WTC11 (cell line): ENCODE results near the gene GARRE1. TPM values are rescaled to one million over a fixed set of nuclear protein-coding genes. Genes with fewer than 3 reads are reported as not detected.

Source experiments
- ATAC-seq: fragments of 200-7000 bp; cut with Tn5 transposase; 2 replicates; pipeline ENCODE4 v1.10.0; 2021; ENCODE audit warnings: mild to moderate bottlenecking, moderate library complexity
- CTCF ChIA-PET: fragments of 300-600 bp; sonication (Branson Sonifier 250); formaldehyde crosslinking; loops from one replicate; lab custom pipeline; 2021; ENCODE audit warnings: antibody characterized with exemption; lab: Charles Lee
- POLR2A ChIA-PET: fragments of 350-600 bp; sonication (Branson Sonifier 250); formaldehyde crosslinking; loops from one replicate; lab custom pipeline; 2021; ENCODE audit warnings: antibody characterized with exemption; lab: Charles Lee
- DNase-seq: peaks from one replicate; pipeline ENCODE4 v3.0.0; 2021; ENCODE audit warnings: low spot score
- H3K27ac Mint-ChIP-seq: 2 replicates; pipeline ENCODE4 v1.8.0; 2021; ENCODE audit warnings: mixed read lengths
- H3K27me3 Mint-ChIP-seq: 2 replicates; pipeline ENCODE4 v1.8.0; 2021; ENCODE audit warnings: low read depth, mild to moderate bottlenecking, moderate library complexity, mixed read lengths
- H3K36me3 Mint-ChIP-seq: 2 replicates; pipeline ENCODE4 v1.8.0; 2021; ENCODE audit warnings: mixed read lengths
- H3K4me1 Mint-ChIP-seq: 2 replicates; pipeline ENCODE4 v1.8.0; 2022; ENCODE audit warnings: mixed read lengths
- H3K4me3 Mint-ChIP-seq: 2 replicates; pipeline ENCODE4 v1.8.0; 2021; ENCODE audit warnings: mild to moderate bottlenecking, moderate library complexity, mixed read lengths
- H3K9me3 Mint-ChIP-seq: 2 replicates; pipeline ENCODE4 v1.8.0; 2021; ENCODE audit warnings: mixed read lengths
- ATF1 ChIP-seq: sonication (generic); formaldehyde crosslinking; IDR thresholded peaks from 2 replicates; pipeline ENCODE4 v1.8.1; 2023; ENCODE audit warnings: mild to moderate bottlenecking, moderate library complexity, missing genetic modification reagents
- CBFB ChIP-seq: sonication (generic); formaldehyde crosslinking; IDR thresholded peaks from 2 replicates; pipeline ENCODE4 v1.8.1; 2022; ENCODE audit warnings: mild to moderate bottlenecking, low read depth, missing genetic modification reagents
- CREB1 ChIP-seq: sonication (generic); formaldehyde crosslinking; IDR thresholded peaks from 2 replicates; pipeline ENCODE4 v1.8.0; 2023; ENCODE audit warnings: mild to moderate bottlenecking, missing genetic modification reagents
- CREM ChIP-seq: sonication (generic); formaldehyde crosslinking; IDR thresholded peaks from 2 replicates; pipeline ENCODE4 v1.8.1; 2022; ENCODE audit warnings: mild to moderate bottlenecking, missing genetic modification reagents, moderate library complexity
- ETV6 ChIP-seq: sonication (generic); formaldehyde crosslinking; IDR thresholded peaks from 2 replicates; pipeline ENCODE4 v1.8.1; 2022; ENCODE audit warnings: mild to moderate bottlenecking, missing genetic modification reagents
- FOXK1 ChIP-seq: sonication (generic); formaldehyde crosslinking; IDR thresholded peaks from 2 replicates; pipeline ENCODE4 v1.8.0; 2022; ENCODE audit warnings: mild to moderate bottlenecking, moderate library complexity, missing genetic modification reagents
- FOXP1 ChIP-seq: sonication (generic); formaldehyde crosslinking; IDR thresholded peaks from 2 replicates; pipeline ENCODE4 v1.8.0; 2022; ENCODE audit warnings: missing genetic modification reagents, mild to moderate bottlenecking, moderate library complexity, borderline replicate concordance
- JAZF1 ChIP-seq: fragments of 250-450 bp; sonication (Bioruptor Pico); IDR thresholded peaks from 2 replicates; pipeline ENCODE4 v1.9.0; 2021; ENCODE audit warnings: moderate library complexity, mild to moderate bottlenecking, inconsistent platforms
- MXD4 ChIP-seq: fragments of 250-450 bp; sonication (Bioruptor Pico); IDR thresholded peaks from 2 replicates; pipeline ENCODE4 v1.8.0; 2021; ENCODE audit warnings: mild to moderate bottlenecking, moderate library complexity, borderline replicate concordance
- NR1H2 ChIP-seq: sonication (generic); formaldehyde crosslinking; IDR thresholded peaks from 2 replicates; pipeline ENCODE4 v1.9.0; 2021; ENCODE audit warnings: mild to moderate bottlenecking, moderate library complexity, missing genetic modification reagents
- SOX15 ChIP-seq: fragments of 250-450 bp; sonication (Bioruptor Pico); IDR thresholded peaks from 2 replicates; pipeline ENCODE4 v1.9.0; 2021; ENCODE audit warnings: mild to moderate bottlenecking
- TEAD4 ChIP-seq: sonication (generic); formaldehyde crosslinking; IDR thresholded peaks from 2 replicates; pipeline ENCODE4 v1.8.0; 2022; ENCODE audit warnings: mild to moderate bottlenecking, missing genetic modification reagents
- TP53 ChIP-seq: sonication (generic); formaldehyde crosslinking; IDR thresholded peaks from 2 replicates; pipeline ENCODE4 v1.8.1; 2023; ENCODE audit warnings: mild to moderate bottlenecking, missing genetic modification reagents
- ZNF671 ChIP-seq: fragments of 250-450 bp; sonication (Bioruptor Pico); IDR thresholded peaks from 2 replicates; pipeline ENCODE4 v1.8.0; 2021; ENCODE audit warnings: mild to moderate bottlenecking
- total RNA-seq: library from RNA; stranded (reverse); gene quantifications from 3 replicates; pipeline ENCODE4 v1.2.3, GENCODE V29; 2021
- TF ChIP-seq, protein P1 (sequence below): fragments of 250-450 bp; sonication (Bioruptor Pico); conservative IDR thresholded peaks from 2 replicates; pipeline ENCODE4 v1.9.0; 2021; ENCODE audit warnings: mild to moderate bottlenecking
- TF ChIP-seq, protein P2 (sequence below): sonication (generic); formaldehyde crosslinking; IDR thresholded peaks from 2 replicates; pipeline ENCODE4 v1.8.0; 2023; ENCODE audit warnings: mild to moderate bottlenecking, missing genetic modification reagents
- TF ChIP-seq, protein P3 (sequence below): fragments of 250-450 bp; sonication (Bioruptor Pico); IDR thresholded peaks from 2 replicates; pipeline ENCODE4 v1.9.0; 2021; ENCODE audit warnings: moderate library complexity, mild to moderate bottlenecking, inconsistent platforms, borderline replicate concordance
- TF ChIP-seq, protein P4 (sequence below): fragments of 250-450 bp; sonication (Bioruptor Pico); IDR thresholded peaks from 2 replicates; pipeline ENCODE4 v1.9.0; 2021; ENCODE audit warnings: mild to moderate bottlenecking
- TF ChIP-seq, protein P5 (sequence below): sonication (generic); formaldehyde crosslinking; IDR thresholded peaks from 2 replicates; pipeline ENCODE4 v1.8.1; 2023; ENCODE audit warnings: mild to moderate bottlenecking, moderate library complexity, missing genetic modification reagents
- TF ChIP-seq, protein P6 (sequence below): sonication (generic); formaldehyde crosslinking; conservative IDR thresholded peaks from 2 replicates; pipeline ENCODE4 v1.8.1; 2023; ENCODE audit warnings: mild to moderate bottlenecking, low read depth, missing genetic modification reagents, moderate library complexity
- TF ChIP-seq, protein P7 (sequence below): sonication (generic); formaldehyde crosslinking; IDR thresholded peaks from 2 replicates; pipeline ENCODE4 v1.8.1; 2022; ENCODE audit warnings: low read depth, missing genetic modification reagents, borderline replicate concordance

Gene GARRE1
- total RNA-seq, 1 experiment from 2014 or later: 16.7 TPM

DNA sequence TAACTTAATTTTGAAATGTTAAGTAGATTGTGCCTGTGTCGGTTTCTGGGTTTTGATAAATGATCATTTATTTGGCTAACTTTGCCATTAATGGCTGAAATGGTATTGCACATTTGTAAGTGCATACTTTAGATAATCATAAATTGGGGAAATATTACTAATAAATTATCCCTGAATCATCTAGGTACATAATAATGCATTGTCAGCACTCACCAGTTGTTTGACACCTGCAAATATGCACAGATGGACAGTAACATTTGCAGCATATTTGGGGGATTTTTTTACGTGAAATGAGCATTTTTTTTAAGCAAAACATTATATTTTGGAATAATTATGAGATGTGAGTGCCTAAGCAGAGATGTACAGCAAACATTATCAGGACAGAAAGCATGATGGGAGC, 41.1 kb upstream of the GARRE1 start (continued):
- TF ChIP-seq, protein P1, sequence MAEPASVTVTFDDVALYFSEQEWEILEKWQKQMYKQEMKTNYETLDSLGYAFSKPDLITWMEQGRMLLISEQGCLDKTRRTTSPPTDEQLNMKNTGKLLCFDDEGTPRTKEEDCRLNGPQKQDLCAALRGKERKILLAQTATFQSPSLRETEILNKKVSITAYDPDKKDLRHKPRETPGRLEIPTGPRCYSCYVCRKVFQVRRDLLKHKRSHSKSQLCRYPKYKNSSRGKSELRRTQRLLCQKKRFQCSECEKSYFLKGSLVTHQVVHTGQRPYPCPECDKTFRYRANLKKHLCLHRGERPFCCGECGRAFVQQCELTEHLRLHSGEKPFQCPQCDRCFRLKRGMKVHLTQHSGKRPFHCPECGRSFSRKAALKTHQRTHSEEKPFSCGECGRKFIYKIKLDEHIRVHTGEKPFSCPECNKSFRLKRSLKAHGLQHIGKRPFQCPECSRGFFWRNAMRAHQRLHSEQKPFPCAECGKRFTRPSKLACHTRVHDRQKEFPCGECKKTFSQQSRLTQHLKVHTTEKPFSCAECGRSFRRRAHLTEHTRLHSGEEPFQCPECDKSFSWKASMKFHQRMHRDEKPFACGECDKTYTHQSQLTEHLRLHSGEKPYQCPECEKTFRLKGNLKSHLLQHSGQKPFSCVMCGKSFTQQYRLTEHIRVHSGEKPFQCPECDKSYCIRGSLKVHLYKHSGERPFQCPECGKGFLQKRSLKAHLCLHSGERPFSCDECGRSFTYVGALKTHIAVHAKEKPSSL: no peak
- TF ChIP-seq, protein P2, sequence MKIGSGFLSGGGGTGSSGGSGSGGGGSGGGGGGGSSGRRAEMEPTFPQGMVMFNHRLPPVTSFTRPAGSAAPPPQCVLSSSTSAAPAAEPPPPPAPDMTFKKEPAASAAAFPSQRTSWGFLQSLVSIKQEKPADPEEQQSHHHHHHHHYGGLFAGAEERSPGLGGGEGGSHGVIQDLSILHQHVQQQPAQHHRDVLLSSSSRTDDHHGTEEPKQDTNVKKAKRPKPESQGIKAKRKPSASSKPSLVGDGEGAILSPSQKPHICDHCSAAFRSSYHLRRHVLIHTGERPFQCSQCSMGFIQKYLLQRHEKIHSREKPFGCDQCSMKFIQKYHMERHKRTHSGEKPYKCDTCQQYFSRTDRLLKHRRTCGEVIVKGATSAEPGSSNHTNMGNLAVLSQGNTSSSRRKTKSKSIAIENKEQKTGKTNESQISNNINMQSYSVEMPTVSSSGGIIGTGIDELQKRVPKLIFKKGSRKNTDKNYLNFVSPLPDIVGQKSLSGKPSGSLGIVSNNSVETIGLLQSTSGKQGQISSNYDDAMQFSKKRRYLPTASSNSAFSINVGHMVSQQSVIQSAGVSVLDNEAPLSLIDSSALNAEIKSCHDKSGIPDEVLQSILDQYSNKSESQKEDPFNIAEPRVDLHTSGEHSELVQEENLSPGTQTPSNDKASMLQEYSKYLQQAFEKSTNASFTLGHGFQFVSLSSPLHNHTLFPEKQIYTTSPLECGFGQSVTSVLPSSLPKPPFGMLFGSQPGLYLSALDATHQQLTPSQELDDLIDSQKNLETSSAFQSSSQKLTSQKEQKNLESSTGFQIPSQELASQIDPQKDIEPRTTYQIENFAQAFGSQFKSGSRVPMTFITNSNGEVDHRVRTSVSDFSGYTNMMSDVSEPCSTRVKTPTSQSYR (CRISPR knock-in tag): no peak

DNA sequence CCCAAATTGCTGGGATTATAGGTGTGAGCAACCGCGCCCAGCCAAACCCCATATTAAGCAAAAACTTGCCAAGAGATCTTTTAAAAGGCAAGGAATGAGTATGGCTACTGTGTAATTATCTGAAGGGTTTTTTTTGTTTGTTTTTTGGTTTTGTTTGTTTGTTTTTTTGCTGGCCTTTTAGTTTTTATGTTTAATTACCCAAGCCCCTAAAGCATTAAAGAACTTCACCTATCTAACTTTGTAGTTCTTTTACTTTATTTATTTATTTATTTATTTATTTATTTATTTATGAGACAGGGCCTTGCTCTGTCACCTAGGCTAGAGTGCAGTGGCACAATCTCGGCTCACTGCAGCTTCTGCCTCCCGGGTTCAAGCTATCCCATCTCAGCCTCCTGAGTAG, 40.3 kb upstream of the GARRE1 start:
- ATAC-seq: no peak
- POLR2A ChIA-PET: no interaction called here
- Mint-ChIP-seq H3K36me3 (peaks cover 36% of the 10 kb centered on the region), H3K27me3 (no peaks in the 10 kb centered on the region), H3K4me1 (no peaks in the 10 kb centered on the region), H3K4me3 (no peak overlapping the region), H3K9me3 (no peaks in the 10 kb centered on the region), H3K27ac (0 out of 2 replicates have a peak overlapping the region, but pooled peaks have one; percentile 32)
- TF ChIP-seq ETV6 (CRISPR knock-in tag): no peak
- TF ChIP-seq, protein P3, sequence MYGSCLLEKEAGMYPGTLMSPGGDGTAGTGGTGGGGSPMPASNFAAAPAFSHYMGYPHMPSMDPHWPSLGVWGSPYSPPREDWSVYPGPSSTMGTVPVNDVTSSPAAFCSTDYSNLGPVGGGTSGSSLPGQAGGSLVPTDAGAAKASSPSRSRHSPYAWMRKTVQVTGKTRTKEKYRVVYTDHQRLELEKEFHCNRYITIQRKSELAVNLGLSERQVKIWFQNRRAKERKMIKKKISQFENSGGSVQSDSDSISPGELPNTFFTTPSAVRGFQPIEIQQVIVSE (CRISPR knock-in tag): no peak
- no peak for TF ChIP-seq ZNF671 (CRISPR knock-in tag)
- no peak for TF ChIP-seq TP53 (CRISPR knock-in tag)
- no peak for TF ChIP-seq CREM (CRISPR knock-in tag)
- TF ChIP-seq CREB1 (CRISPR knock-in tag): no peak
- TF ChIP-seq CBFB: no peak
- TF ChIP-seq, protein P4, sequence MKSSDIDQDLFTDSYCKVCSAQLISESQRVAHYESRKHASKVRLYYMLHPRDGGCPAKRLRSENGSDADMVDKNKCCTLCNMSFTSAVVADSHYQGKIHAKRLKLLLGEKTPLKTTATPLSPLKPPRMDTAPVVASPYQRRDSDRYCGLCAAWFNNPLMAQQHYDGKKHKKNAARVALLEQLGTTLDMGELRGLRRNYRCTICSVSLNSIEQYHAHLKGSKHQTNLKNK (CRISPR knock-in tag): no peak
- TF ChIP-seq TEAD4 (CRISPR knock-in tag): no peak
- no peak for TF ChIP-seq FOXK1 (CRISPR knock-in tag)
- TF ChIP-seq SOX15 (CRISPR knock-in tag): no peak
- no peak for TF ChIP-seq ATF1 (CRISPR knock-in tag)
- no peak for TF ChIP-seq NR1H2 (CRISPR knock-in tag)
- TF ChIP-seq MXD4 (CRISPR knock-in tag): no peak
- TF ChIP-seq, protein P5, sequence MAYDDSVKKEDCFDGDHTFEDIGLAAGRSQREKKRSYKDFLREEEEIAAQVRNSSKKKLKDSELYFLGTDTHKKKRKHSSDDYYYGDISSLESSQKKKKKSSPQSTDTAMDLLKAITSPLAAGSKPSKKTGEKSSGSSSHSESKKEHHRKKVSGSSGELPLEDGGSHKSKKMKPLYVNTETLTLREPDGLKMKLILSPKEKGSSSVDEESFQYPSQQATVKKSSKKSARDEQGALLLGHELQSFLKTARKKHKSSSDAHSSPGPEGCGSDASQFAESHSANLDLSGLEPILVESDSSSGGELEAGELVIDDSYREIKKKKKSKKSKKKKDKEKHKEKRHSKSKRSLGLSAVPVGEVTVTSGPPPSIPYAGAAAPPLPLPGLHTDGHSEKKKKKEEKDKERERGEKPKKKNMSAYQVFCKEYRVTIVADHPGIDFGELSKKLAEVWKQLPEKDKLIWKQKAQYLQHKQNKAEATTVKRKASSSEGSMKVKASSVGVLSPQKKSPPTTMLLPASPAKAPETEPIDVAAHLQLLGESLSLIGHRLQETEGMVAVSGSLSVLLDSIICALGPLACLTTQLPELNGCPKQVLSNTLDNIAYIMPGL (CRISPR knock-in tag): no peak
- TF ChIP-seq FOXP1 (CRISPR knock-in tag): no peak
- TF ChIP-seq, protein P6, sequence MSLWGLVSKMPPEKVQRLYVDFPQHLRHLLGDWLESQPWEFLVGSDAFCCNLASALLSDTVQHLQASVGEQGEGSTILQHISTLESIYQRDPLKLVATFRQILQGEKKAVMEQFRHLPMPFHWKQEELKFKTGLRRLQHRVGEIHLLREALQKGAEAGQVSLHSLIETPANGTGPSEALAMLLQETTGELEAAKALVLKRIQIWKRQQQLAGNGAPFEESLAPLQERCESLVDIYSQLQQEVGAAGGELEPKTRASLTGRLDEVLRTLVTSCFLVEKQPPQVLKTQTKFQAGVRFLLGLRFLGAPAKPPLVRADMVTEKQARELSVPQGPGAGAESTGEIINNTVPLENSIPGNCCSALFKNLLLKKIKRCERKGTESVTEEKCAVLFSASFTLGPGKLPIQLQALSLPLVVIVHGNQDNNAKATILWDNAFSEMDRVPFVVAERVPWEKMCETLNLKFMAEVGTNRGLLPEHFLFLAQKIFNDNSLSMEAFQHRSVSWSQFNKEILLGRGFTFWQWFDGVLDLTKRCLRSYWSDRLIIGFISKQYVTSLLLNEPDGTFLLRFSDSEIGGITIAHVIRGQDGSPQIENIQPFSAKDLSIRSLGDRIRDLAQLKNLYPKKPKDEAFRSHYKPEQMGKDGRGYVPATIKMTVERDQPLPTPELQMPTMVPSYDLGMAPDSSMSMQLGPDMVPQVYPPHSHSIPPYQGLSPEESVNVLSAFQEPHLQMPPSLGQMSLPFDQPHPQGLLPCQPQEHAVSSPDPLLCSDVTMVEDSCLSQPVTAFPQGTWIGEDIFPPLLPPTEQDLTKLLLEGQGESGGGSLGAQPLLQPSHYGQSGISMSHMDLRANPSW (CRISPR knock-in tag): no peak
- TF ChIP-seq, protein P7, sequence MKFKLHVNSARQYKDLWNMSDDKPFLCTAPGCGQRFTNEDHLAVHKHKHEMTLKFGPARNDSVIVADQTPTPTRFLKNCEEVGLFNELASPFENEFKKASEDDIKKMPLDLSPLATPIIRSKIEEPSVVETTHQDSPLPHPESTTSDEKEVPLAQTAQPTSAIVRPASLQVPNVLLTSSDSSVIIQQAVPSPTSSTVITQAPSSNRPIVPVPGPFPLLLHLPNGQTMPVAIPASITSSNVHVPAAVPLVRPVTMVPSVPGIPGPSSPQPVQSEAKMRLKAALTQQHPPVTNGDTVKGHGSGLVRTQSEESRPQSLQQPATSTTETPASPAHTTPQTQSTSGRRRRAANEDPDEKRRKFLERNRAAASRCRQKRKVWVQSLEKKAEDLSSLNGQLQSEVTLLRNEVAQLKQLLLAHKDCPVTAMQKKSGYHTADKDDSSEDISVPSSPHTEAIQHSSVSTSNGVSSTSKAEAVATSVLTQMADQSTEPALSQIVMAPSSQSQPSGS (CRISPR knock-in tag): no peak
- TF ChIP-seq JAZF1 (CRISPR knock-in tag): no peak
- CTCF ChIA-PET: no interaction called here
- DNase-seq: no peak
